ENCODE measurements around the gene CD1C. TPM values are rescaled to one million over a fixed set of nuclear protein-coding genes. Genes with fewer than 3 reads are reported as not detected.

CD1C gene
- polyA plus RNA-seq, 1 donor (not counting 4 experiments of a cell fraction or from before 2014, with no cell fraction given), result not detected

DNA sequence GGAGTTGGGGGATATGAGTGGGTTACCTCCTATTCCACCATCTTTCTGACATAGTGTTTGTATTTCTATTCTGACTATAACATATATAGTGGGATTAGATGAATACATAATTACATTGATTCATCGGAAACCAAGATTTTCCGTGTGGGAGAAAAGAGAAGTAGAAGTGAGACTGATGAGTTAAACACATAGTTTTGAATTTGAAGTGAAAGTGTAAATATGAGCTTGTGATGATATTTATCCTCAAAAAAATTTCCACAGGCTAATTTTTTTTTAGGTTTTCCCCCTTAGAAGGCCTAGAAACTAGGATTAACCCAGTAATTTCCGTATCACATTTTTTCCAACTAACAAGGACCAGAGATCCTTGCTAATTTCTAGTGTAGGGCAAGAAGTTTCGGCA is 34.7 kb downstream of the CD1C start:
- Histone ChIP-seq H3K4me2 (ENCODE audit: control insufficient read depth, extremely low read depth, insufficient read depth, low read depth, low read length) (no peak overlapping the region), H3K9ac (ENCODE audit: control insufficient read depth, extremely low read depth, insufficient read depth, low read length) (no peak overlapping the region), H4K20me1 (ENCODE audit: control insufficient read depth, extremely low read depth, insufficient read depth, low read length) (no peaks in the 10 kb centered on the region), H2AFZ (ENCODE audit: control insufficient read depth, low read length) (no peak overlapping the region), H3K79me2 (ENCODE audit: control insufficient read depth, insufficient read depth, low read length) (no peaks in the 10 kb centered on the region), H3K9me1 (ENCODE audit: control insufficient read depth, extremely low read depth, insufficient read depth, low read length) (no peaks in the 10 kb centered on the region), H3K9me3 (ENCODE audit: control insufficient read depth, low read depth, low read length) (no peaks in the 10 kb centered on the region), H3K27me3 (ENCODE audit: control insufficient read depth, extremely low read depth, insufficient read depth, low read length) (no peaks in the 10 kb centered on the region), H3K4me3 (ENCODE audit: control insufficient read depth in 2 of 3, extremely low read depth in 1 of 3, insufficient read depth in 2 of 3, low read depth in 1 of 3, low read length in 3 of 3) (no peak overlapping the region), H3K27ac (ENCODE audit: control insufficient read depth, insufficient read depth, low read length) (no peak overlapping the region), H3K4me1 (ENCODE audit: control insufficient read depth, extremely low read depth, insufficient read depth, low read length) (no peaks in the 10 kb centered on the region), H3K36me3 (ENCODE audit: control insufficient read depth in 2 of 2, extremely low read depth in 1 of 2, insufficient read depth in 2 of 2, low read length in 2 of 2) (no peaks in the 10 kb centered on the region)
- TF ChIP-seq EZH2 (IDR thresholded peaks at IDR 0.05; ENCODE audit: low read length), result no peak
- TF ChIP-seq, protein P1, sequence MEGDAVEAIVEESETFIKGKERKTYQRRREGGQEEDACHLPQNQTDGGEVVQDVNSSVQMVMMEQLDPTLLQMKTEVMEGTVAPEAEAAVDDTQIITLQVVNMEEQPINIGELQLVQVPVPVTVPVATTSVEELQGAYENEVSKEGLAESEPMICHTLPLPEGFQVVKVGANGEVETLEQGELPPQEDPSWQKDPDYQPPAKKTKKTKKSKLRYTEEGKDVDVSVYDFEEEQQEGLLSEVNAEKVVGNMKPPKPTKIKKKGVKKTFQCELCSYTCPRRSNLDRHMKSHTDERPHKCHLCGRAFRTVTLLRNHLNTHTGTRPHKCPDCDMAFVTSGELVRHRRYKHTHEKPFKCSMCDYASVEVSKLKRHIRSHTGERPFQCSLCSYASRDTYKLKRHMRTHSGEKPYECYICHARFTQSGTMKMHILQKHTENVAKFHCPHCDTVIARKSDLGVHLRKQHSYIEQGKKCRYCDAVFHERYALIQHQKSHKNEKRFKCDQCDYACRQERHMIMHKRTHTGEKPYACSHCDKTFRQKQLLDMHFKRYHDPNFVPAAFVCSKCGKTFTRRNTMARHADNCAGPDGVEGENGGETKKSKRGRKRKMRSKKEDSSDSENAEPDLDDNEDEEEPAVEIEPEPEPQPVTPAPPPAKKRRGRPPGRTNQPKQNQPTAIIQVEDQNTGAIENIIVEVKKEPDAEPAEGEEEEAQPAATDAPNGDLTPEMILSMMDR (optimal IDR thresholded peaks at IDR 0.05 in 1 of 3, IDR thresholded peaks at IDR 0.05 in 1 of 3, conservative IDR thresholded peaks at IDR 0.05 in 1 of 3; ENCODE audit: extremely low read depth in 1 of 3, insufficient read depth in 2 of 3, low read length in 3 of 3), result no peak
- DNase-seq (ENCODE audit: low read depth, low spot score) (no peak), FAIRE-seq (no peak)
- dilution Hi-C loops (cut with MboI; ENCODE audit: extremely low pct_ligation_motif_present, low sequenced_read_pairs), result no loop called here

DNA sequence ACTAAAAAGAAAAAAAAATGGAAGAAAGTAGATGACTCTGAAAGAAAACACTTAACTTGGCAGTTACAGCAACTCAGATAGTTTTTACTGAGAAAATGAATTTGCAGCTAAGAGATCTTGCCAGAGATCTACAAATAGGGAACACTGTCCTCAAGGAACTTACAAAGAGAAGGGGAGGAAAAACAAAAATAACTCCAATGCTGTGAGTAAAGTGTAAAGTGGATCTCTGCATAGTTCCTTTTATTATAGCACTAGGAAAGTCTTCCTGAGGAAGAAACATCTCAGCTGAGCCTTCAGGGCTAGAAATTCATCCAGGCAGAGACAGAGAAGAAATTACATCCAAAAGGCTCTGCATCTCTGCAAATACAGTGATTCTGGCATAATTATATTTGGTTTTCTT is 37.8 kb downstream of the CD1C start:
- Histone ChIP-seq H3K27ac (ENCODE audit: control insufficient read depth, insufficient read depth, low read length) (no peak overlapping the region), H3K9me3 (ENCODE audit: control insufficient read depth, low read depth, low read length) (no peaks in the 10 kb centered on the region), H4K20me1 (ENCODE audit: control insufficient read depth, extremely low read depth, insufficient read depth, low read length) (no peaks in the 10 kb centered on the region), H3K36me3 (ENCODE audit: control insufficient read depth in 2 of 2, extremely low read depth in 1 of 2, insufficient read depth in 2 of 2, low read length in 2 of 2) (no peaks in the 10 kb centered on the region), H3K9ac (ENCODE audit: control insufficient read depth, extremely low read depth, insufficient read depth, low read length) (no peak overlapping the region), H3K27me3 (ENCODE audit: control insufficient read depth, extremely low read depth, insufficient read depth, low read length) (no peaks in the 10 kb centered on the region), H3K79me2 (ENCODE audit: control insufficient read depth, insufficient read depth, low read length) (no peaks in the 10 kb centered on the region), H3K9me1 (ENCODE audit: control insufficient read depth, extremely low read depth, insufficient read depth, low read length) (no peaks in the 10 kb centered on the region), H2AFZ (ENCODE audit: control insufficient read depth, low read length) (no peak overlapping the region), H3K4me1 (ENCODE audit: control insufficient read depth, extremely low read depth, insufficient read depth, low read length) (no peaks in the 10 kb centered on the region), H3K4me2 (ENCODE audit: control insufficient read depth, extremely low read depth, insufficient read depth, low read depth, low read length) (no peak overlapping the region), H3K4me3 (ENCODE audit: control insufficient read depth in 2 of 3, extremely low read depth in 1 of 3, insufficient read depth in 2 of 3, low read depth in 1 of 3, low read length in 3 of 3) (no peak overlapping the region)
- TF ChIP-seq, protein P1 (optimal IDR thresholded peaks at IDR 0.05 in 1 of 3, IDR thresholded peaks at IDR 0.05 in 1 of 3, conservative IDR thresholded peaks at IDR 0.05 in 1 of 3; ENCODE audit: extremely low read depth in 1 of 3, insufficient read depth in 2 of 3, low read length in 3 of 3), result no peak
- no peak for TF ChIP-seq EZH2 (IDR thresholded peaks at IDR 0.05; ENCODE audit: low read length)
- no peak for FAIRE-seq
- dilution Hi-C loops (cut with MboI; ENCODE audit: extremely low pct_ligation_motif_present, low sequenced_read_pairs), result no loop called here
- no peak for DNase-seq (ENCODE audit: low read depth, low spot score)

Measured in keratinocyte (primary cell).